NCI-H82 (cell line): ENCODE data around the gene PRR18.

Experiments used
- DNase-seq: peaks from one replicate; lab custom pipeline; 2025; lab: John Stamatoyannopoulos, UW

The PRR18 gene

DNA sequence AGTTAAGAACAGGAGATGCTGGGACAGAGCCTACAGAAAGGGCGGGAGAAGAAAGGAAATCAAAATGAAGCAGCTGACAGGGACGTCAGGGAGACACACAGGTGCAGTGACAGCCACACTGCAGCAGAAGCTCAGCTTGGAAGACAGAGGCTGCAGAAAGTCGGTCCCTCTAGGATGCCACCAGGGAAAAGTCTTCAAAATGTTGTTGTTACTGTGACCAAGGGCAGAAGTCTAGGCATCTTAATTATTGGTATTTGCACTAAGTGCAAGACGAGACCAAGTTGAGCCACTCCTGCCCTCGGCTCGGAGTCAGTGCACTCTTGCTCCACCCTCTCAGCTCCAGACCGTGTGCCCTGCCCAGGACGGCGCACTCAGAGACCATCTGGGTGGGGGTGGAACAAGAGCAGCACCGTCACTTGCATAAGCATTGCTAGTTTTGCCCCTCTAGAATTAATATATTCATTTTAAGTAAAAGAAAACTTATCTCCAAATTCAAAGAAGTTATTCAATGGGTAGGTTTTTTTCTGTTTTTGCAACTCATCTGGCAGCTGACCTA, 2.6 kb downstream of the PRR18 start:
- peak; percentile 28 for DNase-seq

DNA sequence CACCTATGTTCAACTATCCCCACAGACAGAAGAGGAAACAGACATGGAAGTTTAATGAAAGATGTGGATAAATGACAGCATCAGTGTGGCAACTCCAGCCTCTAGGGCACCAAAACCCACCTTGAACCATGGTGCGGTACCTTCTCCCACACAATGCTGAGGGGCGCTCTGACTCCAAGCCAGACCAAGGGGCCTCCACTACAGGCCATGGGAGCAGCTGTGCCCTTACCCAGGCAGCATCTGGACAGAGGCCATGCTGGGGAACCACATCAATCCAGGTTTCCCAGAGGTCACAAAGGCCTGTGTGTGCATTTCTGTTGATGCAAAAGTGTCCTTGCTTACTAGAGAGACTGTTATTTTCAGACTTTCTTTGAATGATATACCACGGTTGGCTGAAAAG, 4.1 kb downstream of the PRR18 start:
- no peak for DNase-seq

DNA sequence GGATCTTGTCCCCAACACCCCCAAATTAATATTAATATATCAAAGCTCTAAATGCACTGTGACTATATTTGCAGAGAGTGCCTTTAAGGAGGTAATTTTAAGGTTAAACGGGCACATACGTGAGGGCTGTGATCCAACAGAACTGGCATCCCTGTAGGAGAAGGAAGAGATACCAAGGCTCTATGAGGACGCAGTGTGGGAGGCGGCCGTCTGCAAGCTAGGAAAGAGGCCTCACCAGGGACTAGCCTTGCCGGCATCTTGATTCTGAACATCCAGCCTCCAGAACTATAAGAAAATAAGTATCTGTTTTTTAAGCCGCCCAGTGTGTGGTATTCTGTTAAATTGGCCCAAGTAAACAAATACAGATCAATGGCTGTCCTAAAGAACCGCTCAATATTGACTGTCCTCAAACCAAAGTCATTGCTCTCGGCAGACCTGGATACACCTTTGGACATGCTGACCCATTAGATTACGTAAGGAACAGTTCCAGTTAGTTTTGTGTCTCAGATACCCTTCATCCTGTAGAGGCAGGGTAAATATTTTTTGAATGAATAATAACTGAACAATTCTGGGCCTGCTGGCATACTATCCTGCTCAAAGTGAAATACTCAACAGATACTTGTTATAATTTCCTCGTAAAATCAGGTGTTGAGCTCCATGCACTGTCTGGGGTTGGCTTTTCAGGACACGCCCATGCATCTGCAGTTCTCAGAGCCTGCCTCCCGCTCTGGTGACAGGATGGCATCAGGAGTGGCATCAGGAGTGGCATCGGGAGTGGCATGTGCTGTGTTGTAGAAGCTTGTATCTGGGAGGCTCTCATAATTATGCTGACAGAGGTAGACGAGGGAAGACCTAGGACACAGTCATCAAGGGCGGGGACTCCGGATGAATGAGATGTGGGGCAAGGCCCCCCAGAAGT, 6.3 kb downstream of the PRR18 start:
- DNase-seq, result no peak

DNA sequence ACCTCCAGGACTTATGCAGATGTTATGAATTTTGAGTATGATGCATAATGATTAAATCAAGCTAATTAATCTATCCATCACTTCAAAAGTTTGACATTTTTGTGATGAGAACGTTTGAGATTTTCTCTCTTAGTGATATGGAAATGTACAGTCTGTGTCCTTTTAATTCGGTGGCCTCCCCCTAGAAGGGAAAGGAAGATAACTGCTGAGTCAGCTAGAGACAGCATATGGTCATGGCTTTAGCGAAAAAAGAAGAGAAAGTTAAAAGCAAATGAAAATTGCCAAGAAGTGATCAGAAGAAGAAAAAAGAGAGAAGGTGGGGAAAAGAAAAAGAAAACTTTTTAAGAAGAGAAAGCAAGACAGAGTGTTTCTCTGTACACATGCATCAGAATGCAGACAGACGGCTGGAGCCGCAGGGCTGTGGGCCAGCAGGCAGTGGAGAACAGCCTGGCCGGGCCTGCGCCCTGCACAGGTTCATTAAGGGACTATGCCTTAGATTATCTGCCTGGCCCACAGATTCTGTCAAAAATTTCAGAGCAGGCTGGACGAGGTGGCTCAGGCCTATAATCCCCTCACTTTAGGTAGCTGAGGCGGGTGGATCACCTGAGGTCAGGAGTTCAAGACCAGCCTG, 7.7 kb downstream of the PRR18 start:
- DNase-seq, result no peak

DNA sequence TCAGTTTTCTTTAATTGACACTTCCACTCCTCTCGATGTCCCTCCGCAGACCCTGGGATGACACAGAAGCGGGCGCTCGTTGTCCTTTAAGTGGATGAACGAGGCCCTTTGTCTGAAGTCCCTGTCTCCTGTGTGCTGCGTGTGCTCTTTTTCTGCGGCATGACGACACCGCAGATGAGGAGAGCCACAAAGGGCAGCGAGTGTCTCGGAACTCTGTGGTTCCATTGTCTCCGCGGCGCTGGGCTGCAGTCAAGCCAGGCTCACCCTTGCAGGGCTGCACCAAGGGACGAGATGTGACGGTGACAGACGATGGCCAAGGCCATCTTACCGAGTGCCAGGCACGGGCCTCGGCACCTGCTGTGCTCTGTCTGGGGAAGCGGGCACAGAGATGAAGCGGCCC, 10.6 kb downstream of the PRR18 start:
- no peak for DNase-seq

DNA sequence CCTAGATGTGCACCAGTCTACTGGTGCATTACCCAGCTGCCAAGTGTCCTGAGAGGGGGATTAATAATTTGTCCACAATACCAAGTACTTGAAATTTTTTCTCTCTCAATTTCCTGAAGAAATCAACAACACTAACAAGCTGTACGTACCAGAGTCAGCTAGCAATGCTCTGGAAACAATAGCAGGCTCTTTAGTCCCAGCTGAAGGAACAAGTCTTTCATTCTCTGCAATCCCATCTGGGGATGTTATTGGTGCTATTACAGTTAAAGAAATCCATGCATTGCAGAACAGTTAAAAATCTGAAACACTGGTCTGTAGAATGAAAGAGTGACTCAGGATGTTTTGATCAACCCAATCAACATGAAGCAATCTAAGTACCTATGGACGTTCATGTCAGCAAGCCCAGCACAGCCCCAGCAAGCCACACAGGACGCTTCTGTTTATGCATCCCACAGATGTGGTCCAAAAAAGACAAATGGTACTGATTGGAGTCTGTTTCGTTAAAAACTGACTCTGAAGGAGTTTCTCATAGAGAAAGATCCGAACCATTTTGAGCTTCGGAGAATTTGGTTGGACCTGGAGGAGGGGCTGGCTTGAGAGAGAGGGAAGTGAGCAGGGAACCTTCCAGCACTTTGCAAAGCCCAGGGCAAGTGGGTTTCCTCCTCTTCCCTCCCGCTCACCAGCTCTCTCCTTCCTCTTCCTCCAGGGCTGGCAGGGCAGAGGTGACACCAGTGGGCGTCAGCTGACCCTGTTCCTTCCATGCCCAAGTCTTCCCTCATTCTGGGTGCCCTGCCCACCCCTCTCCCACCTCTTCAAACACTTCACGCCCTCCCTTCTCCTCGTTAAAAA, 11.9 kb downstream of the PRR18 start:
- DNase-seq, result no peak

DNA sequence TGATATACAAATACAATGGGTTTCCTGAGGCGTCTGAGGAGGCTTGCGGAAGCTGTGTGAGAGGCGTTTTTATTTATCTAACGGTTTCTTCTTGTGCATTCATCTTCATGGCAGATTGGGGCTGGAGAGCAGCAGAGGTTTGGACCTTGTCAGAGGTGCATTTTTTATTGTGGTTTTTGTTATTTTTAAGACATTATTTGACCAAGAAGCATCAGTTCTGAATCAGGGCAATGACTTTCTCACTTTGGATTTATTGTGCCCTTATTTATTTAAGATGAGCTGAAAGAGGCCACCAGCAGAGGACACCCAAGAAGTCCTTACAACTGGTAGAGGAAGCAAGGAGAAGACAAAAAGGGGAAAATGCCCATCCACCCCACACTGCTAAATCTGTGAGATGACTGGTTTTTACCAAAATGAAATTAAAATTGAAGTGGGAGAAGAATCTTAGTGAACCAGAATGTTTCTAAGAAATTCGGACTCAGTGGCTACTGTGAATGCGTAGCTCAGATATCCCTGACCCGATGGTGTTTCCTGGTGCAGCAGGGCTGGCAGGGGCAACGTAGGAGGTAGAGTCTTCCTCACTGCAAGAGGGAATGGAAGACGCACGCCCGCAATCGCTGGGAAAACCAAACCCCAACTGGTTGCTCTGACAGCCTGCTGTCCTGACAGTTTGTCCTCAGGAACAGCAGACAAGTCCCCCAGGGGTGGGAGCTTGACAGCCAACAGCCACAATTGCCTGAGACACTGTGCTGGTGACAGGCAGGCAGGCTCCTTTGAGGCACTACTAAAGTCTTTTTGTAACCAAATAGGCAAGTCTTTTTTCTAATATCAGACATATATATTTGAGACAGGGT, 14.2 kb downstream of the PRR18 start:
- DNase-seq, result no peak

DNA sequence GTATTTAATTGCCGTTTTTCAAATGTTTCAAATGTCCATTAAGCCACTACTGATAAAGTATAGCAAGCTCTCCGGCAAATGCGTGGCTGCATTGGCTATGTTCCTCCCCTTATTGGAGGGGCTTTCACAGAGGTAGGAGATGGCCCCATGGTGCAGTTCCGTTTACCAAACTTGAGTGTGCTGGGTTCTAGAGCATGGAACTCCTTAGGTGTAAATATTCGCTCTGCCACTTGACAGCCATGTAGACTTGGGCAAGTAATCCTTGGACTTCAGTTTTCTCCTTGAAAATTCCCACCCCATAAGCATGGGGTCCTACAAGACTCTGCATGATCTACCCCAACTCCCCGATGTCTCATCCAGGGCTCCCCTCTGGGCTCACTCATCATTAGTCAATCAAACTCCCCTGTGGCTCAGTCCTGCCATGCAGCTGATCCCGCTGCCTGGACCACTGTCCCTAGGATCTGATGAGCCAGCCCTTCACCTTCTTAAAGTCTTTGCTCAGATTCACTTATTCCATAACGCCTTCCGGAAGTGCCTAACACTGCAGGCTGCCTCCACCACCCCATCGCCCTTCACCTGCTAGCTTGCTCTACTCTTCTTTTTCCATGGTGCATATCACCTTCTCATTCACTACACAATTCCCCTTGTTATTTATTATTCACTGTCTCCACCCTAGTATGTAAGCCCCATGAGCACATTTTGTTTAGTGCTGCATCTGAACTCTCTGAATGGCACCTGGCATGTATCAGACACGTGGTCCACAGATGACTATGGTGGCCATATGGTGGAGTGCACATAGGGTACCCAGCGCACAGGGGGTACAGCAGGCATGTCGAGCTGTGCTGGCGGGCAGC, 18.8 kb downstream of the PRR18 start:
- no peak for DNase-seq

DNA sequence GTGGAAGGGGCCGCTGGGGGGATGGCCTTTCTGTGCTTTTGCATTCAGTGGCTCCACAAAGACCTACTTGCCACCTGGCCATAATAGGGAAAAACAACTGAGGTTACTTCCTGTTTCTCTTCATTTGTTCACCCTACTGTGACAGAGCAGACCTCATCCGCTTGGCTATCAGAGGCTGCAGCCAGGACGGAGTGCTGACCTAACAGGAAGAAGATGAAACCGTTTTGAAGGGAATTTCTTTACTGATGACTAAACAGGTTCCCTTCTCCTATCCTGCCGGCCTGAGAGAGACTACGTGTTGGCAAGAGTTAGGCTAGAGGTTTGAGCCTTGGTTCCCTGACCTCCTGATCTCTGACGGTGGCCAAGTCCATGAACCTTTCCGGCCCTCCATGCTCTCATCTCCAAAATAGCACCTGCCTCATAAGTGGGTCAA, 21.3 kb downstream of the PRR18 start:
- DNase-seq, result peak; percentile 29

DNA sequence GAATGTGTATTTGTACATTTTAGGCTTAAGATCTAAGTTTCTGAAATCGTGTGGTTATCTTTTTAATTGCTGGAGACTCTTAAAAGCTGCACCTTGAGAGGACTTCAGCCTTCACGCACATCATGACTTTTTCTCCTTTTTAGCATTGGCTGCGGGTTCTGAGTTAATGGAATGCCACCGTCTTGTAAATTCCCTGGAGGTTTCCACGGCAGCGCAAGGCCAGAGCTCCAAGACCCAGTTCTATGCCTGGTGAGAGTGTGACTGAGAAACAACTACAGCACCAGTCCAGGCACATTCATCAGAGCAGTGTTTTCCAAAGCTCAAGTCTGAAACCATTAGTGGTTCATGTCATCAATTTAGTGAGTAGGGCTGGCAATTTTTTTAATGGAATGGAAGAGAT, 23.0 kb downstream of the PRR18 start:
- no peak for DNase-seq

DNA sequence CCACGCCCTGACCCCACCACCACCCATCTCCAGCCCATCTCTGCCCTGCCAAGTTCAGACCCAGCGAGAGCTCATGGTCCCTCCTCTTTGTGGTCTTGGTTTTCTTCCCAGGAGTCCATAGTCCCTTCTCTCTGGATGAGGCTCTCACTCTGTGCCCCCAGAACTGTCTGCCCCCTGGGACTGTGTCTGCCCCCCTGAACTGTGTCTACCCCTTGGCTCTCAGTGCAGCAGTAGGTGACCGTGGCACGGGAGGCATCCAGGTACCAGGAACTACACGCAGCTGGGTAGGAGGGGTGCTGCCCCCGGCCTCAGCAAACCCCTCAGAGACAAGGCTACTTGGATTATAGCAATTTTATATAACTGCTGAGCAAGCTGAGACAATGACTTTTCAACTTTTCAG, 23.6 kb downstream of the PRR18 start:
- no peak for DNase-seq

DNA sequence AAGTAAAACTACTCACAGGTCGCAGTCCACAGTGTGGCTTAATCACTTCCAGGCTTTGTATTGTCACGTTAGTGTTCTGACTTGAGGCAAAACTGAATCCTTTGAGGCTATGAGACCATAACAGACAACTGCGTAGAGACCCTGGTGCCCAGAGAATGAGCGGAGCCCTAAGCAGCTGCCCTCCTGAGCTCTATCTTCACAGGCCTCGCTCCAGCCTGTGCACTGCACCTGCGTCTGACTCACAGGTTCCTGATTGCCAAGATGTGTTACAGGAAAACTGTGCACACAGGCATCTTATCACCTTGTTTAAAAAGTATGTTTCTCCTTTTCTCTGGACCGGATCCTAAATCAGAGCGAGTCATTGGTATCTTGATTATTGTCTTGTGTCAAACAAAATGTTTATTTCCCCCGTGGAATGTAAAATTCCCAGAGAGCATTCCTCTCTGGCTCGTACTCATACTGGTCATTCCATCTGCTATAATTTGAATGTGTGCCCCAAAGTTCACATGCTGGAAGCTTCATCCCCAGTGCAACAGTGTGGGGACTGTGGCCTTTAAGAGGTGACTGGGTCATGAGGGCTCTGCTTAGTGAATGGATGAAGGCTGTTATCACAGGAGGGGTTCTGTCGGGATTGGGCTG, 25.7 kb downstream of the PRR18 start:
- no peak for DNase-seq

DNA sequence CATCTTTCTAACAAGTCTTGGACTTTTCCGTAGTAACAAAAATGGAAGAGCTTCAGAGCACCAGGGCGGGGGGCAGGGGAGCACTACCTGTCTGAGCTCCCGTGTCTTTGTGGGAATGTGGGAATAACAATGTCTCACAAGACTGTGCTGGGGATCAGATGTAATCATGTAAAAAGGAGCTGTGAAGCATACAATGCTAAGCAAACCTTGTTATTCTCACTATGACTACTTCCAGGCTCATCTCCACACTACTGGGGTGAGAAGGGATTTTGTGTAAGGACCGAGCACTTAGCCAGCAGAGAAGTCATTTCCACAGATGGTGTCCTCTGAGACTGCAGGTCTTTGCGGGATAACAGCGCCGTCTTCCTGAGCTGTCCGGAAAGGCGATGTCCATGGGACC, 27.1 kb downstream of the PRR18 start:
- DNase-seq, result no peak

DNA sequence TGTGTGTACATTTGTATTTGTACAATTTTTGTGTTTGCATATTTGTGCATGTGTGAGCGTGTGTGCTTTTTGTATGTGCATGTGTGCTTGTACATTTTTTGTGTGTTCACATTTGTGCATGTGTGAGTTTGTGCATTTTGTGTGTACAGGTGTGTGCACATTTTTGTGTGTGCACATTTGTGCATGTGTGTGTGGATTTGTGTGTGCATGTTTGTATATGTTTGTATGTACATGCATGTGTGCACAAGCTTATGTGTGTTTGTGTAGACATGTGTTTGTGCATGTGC, 28.9 kb downstream of the PRR18 start:
- no peak for DNase-seq

DNA sequence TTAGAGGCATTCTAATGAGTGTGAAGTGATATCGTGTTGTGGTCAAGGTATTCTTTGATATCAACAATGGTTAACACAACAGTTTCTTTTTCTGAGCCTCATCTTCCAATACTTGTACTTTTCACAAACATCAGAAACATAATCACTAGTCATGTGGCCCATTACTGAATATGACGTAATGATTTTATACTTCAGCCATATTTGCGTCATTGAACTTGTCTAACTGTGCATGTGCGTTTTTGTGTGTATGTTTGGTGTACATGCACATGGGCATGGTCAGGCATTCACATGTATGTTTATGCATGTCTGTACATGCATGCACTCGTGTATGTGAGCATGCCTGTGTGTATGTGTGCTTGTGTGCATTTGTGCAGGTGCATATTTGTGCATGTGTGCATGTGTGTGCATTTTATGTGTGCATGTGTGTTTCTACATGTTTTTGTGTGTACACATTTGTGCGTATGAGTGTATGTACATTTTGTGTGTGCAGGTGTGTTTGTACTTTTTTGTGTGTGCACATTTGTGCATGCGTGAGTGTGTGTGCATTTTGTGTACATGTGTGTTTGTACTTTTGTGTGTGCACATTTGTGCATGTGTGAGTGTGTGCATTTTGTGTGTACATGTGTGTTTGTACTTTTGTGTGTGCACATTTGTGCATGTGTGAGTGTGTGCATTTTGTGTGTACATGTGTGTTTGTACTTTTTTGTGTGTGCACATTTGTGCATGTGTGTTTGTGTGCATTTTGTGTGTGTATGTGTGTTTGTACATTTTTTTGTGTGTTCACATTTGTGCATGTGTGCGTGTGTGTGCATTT, 29.4 kb downstream of the PRR18 start:
- no peak for DNase-seq

DNA sequence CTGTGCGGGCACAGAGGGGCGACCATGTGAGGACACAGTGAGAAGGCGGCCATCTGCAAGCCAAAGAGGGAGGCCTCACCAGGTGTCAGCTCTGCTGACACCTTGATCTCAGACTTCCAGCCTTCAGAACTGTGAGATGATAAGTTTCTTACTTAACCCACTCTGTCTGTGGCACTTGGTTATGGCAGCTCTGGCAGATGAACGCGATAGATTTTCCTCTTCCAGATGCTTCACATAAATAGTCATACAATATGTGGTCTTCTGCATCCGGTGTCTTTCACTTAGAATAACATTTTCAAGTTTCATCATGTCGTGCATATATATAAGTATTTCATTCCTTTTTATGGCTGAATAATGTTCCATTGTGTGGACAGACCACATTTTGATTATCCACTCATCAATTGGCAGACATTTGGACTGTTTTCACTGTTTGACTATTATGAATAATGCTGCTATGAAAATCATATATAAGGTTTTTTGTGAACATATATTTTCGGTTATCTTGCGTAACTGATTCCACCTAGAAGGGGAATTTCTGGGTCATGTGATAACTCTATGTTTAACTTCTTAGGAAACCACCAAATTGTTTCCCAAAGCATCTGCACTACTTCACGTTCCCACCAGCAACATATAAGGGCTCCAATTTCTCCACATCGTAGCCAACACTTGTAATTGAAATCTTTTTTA, 30.2 kb downstream of the PRR18 start:
- DNase-seq, result no peak

DNA sequence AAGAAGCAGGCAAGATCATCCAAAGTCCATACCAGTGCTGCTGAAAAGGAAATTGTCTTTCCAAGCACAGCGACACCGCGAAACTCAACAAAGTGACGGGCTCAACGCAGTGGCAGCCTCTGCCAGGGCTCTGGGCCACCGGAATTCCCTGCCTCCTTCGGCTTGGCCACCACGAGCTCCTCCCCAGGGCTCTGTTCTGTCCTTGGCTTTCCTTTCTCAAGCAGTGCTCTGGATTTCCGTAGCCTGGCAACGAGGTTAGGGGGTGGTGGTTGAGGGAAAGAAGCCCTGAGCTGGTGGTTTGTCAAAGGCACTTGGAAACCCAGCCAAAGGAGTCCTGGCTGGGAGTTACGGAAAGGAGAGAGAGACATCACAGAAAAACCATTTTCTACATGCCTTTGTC, 31.2 kb downstream of the PRR18 start:
- no peak for DNase-seq

DNA sequence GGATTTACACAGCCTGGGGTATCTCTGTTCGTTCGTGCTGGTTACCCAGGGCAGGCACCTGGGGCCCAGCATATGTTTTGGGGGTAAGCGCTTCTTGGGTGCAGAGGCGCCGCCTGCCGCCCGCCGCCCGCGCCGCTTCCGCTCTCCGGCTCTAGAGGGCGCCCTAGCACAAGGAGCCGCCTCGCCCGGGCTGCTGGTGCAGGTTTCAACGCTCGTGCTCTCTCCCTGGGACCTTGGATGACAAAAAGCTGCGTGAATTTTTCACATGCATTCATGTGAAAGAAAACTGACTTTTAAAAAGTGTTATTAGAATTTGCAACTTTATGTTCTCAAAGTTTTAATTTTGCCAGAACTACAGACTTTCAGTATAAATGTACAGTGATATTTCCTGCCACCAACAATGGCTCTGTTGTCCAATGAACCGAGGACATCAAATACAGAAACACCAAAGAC, 32.5 kb downstream of the PRR18 start:
- peak; percentile 63 for DNase-seq
